ENCODE results near the gene HSP90B1.

Gene HSP90B1

GRCh38 chr12:103930034-103930786 lies at the start of gene HSP90B1:
TSS of gene HSP90B1 (plus strand) at chr12:103930410. CDS start at chr12:103930516, 106 bp downstream.
- DNase-seq: peak; percentile 100

- no peak for DNase-seq
Observed at GRCh38 chr12:103881261-103881660, 48.9 kb upstream of the HSP90B1 start.

- no peak for DNase-seq
Observed at GRCh38 chr12:103882861-103883596, 47.2 kb upstream of the HSP90B1 start.

- no peak for DNase-seq
Observed at GRCh38 chr12:103883908-103884307, 46.3 kb upstream of the HSP90B1 start.

GRCh38 chr12:103884316-103884715 lies 45.9 kb upstream of the HSP90B1 start:
- peak; percentile 59 for DNase-seq

- no peak for DNase-seq
Observed at GRCh38 chr12:103886195-103886797, 43.9 kb upstream of the HSP90B1 start.

- no peak for DNase-seq
Observed at GRCh38 chr12:103887738-103888137, 42.5 kb upstream of the HSP90B1 start.

GRCh38 chr12:103897316-103897715 lies 32.9 kb upstream of the HSP90B1 start:
- no peak for DNase-seq

GRCh38 chr12:103901518-103902173 lies 28.6 kb upstream of the HSP90B1 start:
- peak; percentile 58 for DNase-seq

GRCh38 chr12:103903993-103904392 lies 26.2 kb upstream of the HSP90B1 start:
- no peak for DNase-seq

- no peak for DNase-seq
Observed at GRCh38 chr12:103905730-103906349, 24.4 kb upstream of the HSP90B1 start.

GRCh38 chr12:103908246-103908541 lies 22.0 kb upstream of the HSP90B1 start:
- no peak for DNase-seq

- no peak for DNase-seq
Observed at GRCh38 chr12:103908877-103909276, 21.3 kb upstream of the HSP90B1 start.

- no peak for DNase-seq
Observed at GRCh38 chr12:103909811-103910210, 20.4 kb upstream of the HSP90B1 start.

- DNase-seq: no peak
Observed at GRCh38 chr12:103912069-103912468, 18.1 kb upstream of the HSP90B1 start.

GRCh38 chr12:103913100-103913499 lies 17.1 kb upstream of the HSP90B1 start:
- no peak for DNase-seq

- DNase-seq: no peak
Observed at GRCh38 chr12:103915306-103915705, 14.9 kb upstream of the HSP90B1 start.

- no peak for DNase-seq
Observed at GRCh38 chr12:103917873-103918272, 12.3 kb upstream of the HSP90B1 start.

- no peak for DNase-seq
Observed at GRCh38 chr12:103924761-103925641, 5.2 kb upstream of the HSP90B1 start.

GRCh38 chr12:103928682-103929045 lies 1.5 kb upstream of the HSP90B1 start:
- DNase-seq: peak; percentile 68

- peak; percentile 92 for DNase-seq
Observed at GRCh38 chr12:103929046-103929783, 995 bp upstream of the HSP90B1 start.

GRCh38 chr12:103929784-103930033 lies 501 bp upstream of the HSP90B1 start:
- no peak for DNase-seq

All from CD4-positive, alpha-beta T cell treated with Interleukin-10 for 1 hour (primary cell).